ENCODE measurements around the gene CC2D2A. TPM values are rescaled to one million over a fixed set of nuclear protein-coding genes. Genes with fewer than 3 reads are reported as not detected.

Gene CC2D2A
- total RNA-seq, 3 donors from 2014 or later, result 6.3 to 39.1 (median 7.6) TPM

- Histone ChIP-seq H3K4me1 (ENCODE audit: low read depth) (no peaks in the 10 kb centered on the region), H3K4me3 (no peak overlapping the region), H3K9me3 (no peaks in the 10 kb centered on the region), H3K36me3 (ENCODE audit: low read depth) (no peaks in the 10 kb centered on the region)
- DNase-seq (no peak), ATAC-seq (no peak)
- intact Hi-C loops (cut with DNase I, micrococcal nuclease), result no loop called here
- TF ChIP-seq CTCF (IDR thresholded peaks at IDR 0.05), result no peak
Measured at GRCh38 chr4:15489551-15489950, 19.9 kb downstream of the CC2D2A start.

DNA sequence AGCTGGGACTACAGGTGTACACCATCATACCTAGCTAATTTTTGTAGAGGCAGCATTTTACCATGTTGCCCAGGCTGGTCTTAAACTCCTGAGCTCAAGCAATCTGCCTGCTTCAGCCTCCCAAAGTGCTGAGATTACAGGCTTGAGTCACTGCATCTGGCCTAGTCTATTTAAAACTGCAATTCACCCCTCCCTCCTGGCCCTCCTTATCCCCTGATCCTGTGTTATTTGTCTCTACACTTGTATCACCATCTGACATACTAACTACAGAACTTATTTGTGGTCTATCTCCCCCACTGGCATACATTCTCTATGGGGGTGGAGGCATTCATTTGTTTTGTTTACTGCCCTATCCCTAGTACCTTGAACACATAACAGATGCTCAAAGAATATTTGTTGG is 23.7 kb downstream of the CC2D2A start:
- peaks cover 6% of the 10 kb centered on the region for H3K9me3 ChIP-seq
- no peaks in the 10 kb centered on the region for H3K36me3 ChIP-seq (ENCODE audit: low read depth)

DNA sequence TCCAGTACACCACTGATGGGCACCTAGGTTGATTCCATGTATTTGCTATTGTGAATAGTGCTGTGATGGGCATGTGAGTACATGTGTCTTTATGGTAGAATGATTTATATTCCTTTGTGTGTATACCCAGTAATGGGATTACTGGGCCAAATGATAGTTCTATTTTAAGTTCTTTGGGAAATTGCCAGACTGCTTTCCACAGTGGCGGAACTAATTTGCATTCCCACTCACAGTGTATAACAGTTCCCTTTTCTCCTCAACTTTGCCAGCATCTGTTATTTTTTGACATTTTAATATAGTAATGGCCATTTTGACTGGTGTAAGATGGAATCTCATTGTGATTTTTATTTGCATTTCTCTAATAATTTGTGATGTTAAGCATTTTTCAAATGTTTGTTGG is 25.9 kb downstream of the CC2D2A start:
- DNase-seq (no peak), ATAC-seq (no peak)
- no peaks in the 10 kb centered on the region for H3K36me3 ChIP-seq (ENCODE audit: low read depth)
- intact Hi-C loops (cut with DNase I, micrococcal nuclease), result no loop called here
- peaks cover 6% of the 10 kb centered on the region for H3K9me3 ChIP-seq
- H3K4me1 ChIP-seq (ENCODE audit: low read depth), result no peaks in the 10 kb centered on the region
- TF ChIP-seq CTCF (IDR thresholded peaks at IDR 0.05), result no peak
- H3K4me3 ChIP-seq, result no peak overlapping the region

More for the DNA sequence above, 23.7 kb downstream of the CC2D2A start:
- intact Hi-C loops (cut with DNase I, micrococcal nuclease), result no loop called here
- ATAC-seq (no peak), DNase-seq (no peak)
- Histone ChIP-seq H3K4me1 (ENCODE audit: low read depth) (no peaks in the 10 kb centered on the region), H3K4me3 (no peak overlapping the region)
- no peak for TF ChIP-seq CTCF (IDR thresholded peaks at IDR 0.05)

DNA sequence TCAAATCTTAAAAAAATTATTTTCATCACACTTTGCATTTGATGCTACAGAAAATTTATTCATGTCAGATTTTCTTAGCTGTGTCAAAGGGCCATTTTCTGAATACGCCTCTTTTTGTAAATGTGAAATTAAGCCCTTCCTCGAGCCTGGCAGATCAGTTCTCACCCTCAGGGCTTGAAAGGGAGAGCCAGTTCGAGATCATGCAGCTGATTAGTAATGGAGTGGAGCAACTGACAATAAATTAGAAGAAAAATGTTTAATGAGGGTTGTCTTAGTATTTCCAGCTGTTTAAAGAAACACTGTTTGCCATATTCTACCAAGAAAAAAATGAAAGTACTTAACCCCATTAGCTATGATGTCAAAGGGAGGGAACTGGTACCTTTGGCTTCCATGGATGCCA is 28.7 kb downstream of the CC2D2A start:
- intact Hi-C loops (cut with DNase I, micrococcal nuclease), result no loop called here
- peaks cover 6% of the 10 kb centered on the region for H3K9me3 ChIP-seq
- no peak for ATAC-seq
- H3K4me1 ChIP-seq (ENCODE audit: low read depth), result no peaks in the 10 kb centered on the region
- no peak for TF ChIP-seq CTCF (IDR thresholded peaks at IDR 0.05)
- no peaks in the 10 kb centered on the region for H3K36me3 ChIP-seq (ENCODE audit: low read depth)
- no peak overlapping the region for H3K4me3 ChIP-seq
- no peak for DNase-seq

DNA sequence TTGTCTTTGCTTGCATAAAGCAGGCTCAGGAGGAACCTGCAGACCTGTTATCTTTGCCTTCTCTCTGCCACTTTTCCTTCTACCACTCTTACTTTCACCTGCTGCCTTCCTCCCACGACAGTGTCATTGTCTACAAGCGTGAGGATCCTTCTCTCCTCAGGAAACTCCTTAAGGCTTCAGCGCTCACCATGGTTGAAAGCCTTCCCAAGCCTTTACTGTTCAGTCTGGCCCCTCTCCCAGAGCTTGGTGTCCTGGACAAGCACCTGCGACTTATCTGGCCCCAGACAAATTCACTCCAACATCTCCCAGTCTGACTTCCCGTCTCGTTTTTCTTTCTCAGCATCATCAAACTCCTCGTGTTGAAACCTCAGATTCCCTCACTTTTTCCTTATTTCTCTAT is 31.0 kb downstream of the CC2D2A start:
- no peak for DNase-seq
- TF ChIP-seq CTCF (IDR thresholded peaks at IDR 0.05), result no peak
- Histone ChIP-seq H3K36me3 (ENCODE audit: low read depth) (no peaks in the 10 kb centered on the region), H3K4me1 (ENCODE audit: low read depth) (no peaks in the 10 kb centered on the region), H3K9me3 (peaks cover 6% of the 10 kb centered on the region), H3K4me3 (no peak overlapping the region)
- intact Hi-C loops (cut with DNase I, micrococcal nuclease), result no loop called here
- no peak for ATAC-seq

DNA sequence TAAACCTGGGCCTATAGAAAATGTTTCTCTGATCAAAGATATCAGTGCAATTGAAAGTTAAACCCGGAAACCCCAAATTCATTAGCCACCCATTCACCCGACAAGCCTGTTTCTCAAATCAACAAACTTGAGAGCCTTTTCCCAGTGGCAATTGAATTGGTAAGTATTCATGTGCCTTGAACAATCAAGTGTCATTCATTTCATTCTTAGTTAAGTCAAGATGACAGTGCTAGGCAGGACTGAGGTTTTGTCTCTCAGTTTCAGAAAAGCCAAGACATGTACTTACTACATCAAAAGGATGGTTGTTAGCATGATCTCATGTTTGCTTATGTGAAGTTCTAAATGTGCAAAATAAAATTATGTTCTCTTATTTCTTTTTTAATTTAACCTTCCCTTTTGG is 32.3 kb downstream of the CC2D2A start:
- no peak for TF ChIP-seq CTCF (IDR thresholded peaks at IDR 0.05)
- Histone ChIP-seq H3K36me3 (ENCODE audit: low read depth) (no peaks in the 10 kb centered on the region), H3K9me3 (peaks cover 3% of the 10 kb centered on the region), H3K4me3 (no peak overlapping the region), H3K4me1 (ENCODE audit: low read depth) (no peaks in the 10 kb centered on the region)
- DNase-seq (no peak), ATAC-seq (no peak)
- intact Hi-C loops (cut with DNase I, micrococcal nuclease), result no loop called here
